H9 (cell line): ENCODE results near the gene PPARA. TPM values are rescaled to one million over a fixed set of nuclear protein-coding genes. Genes with fewer than 3 reads are reported as not detected.

ENCODE experiments used
- DNase-seq: peaks from one replicate; pipeline ENCODE4 v3.0.0-alpha.2; 2017
- H2AFZ ChIP-seq: one replicate; pipeline ENCODE4 v1.6.1; 2013; ENCODE audit warnings: mild to moderate bottlenecking, low read length, control low read depth, moderate library complexity
- H2AK5ac ChIP-seq: 2 replicates; pipeline ENCODE4 v1.6.1; 2013; ENCODE audit warnings: low read length, control low read depth, mixed read lengths; ENCODE audit not compliant: insufficient read length
- H2BK120ac ChIP-seq: one replicate; pipeline ENCODE4 v1.6.1; 2013; ENCODE audit warnings: low read depth, mild to moderate bottlenecking, low read length, control low read depth, inconsistent platforms; ENCODE audit not compliant: poor library complexity, severe bottlenecking
- H2BK12ac ChIP-seq: 2 replicates; pipeline ENCODE4 v1.6.1; 2013; ENCODE audit warnings: low read length, control low read depth, mixed read lengths, low read depth; ENCODE audit not compliant: insufficient read length
- H2BK15ac ChIP-seq: 2 replicates; pipeline ENCODE4 v1.6.1; 2013; ENCODE audit warnings: low read depth, low read length, control low read depth
- H2BK20ac ChIP-seq: one replicate; pipeline ENCODE4 v1.6.1; 2013; ENCODE audit warnings: low read depth, mild to moderate bottlenecking, low read length, control low read depth, inconsistent platforms; ENCODE audit not compliant: poor library complexity, severe bottlenecking
- H2BK5ac ChIP-seq: 2 replicates; pipeline ENCODE4 v1.6.1; 2013; ENCODE audit warnings: low read length, control low read depth, mixed read lengths; ENCODE audit not compliant: insufficient read length
- H3K14ac ChIP-seq: 2 replicates; pipeline ENCODE4 v1.6.1; 2013; ENCODE audit warnings: low read length, control low read depth; ENCODE audit not compliant: insufficient read depth
- H3K18ac ChIP-seq: 2 replicates; pipeline ENCODE4 v1.6.1; 2013; ENCODE audit warnings: low read depth, mild to moderate bottlenecking, mixed read lengths, low read length, control low read depth; ENCODE audit not compliant: insufficient read length
- H3K23ac ChIP-seq: 2 replicates; pipeline ENCODE4 v1.6.1; 2013; ENCODE audit warnings: low read length, control low read depth, mixed read lengths, low read depth; ENCODE audit not compliant: insufficient read length
- H3K23me2 ChIP-seq: 2 replicates; pipeline ENCODE4 v1.6.1; 2013; ENCODE audit warnings: low read depth, mild to moderate bottlenecking, mixed read lengths, low read length, control low read depth; ENCODE audit not compliant: insufficient read length, poor library complexity, severe bottlenecking
- H3K27ac ChIP-seq: 2 replicates; pipeline ENCODE4 v1.5.1; 2013; ENCODE audit warnings: low read length, control low read depth, mixed read lengths, low read depth; ENCODE audit not compliant: insufficient read length
- H3K27me3 ChIP-seq: 2 replicates; pipeline ENCODE4 v1.6.1; 2013; ENCODE audit warnings: low read length, control low read depth, inconsistent platforms; ENCODE audit not compliant: insufficient read depth
- H3K4ac ChIP-seq: 2 replicates; pipeline ENCODE4 v1.6.1; 2013; ENCODE audit warnings: low read depth, mild to moderate bottlenecking, control low read depth, inconsistent platforms, low read length, moderate library complexity
- H3K4me1 ChIP-seq: 2 replicates; pipeline ENCODE4 v1.6.1; 2013; ENCODE audit warnings: low read length, control low read depth, inconsistent platforms; ENCODE audit not compliant: insufficient read depth
- H3K4me2 ChIP-seq: 2 replicates; pipeline ENCODE4 v1.6.1; 2013; ENCODE audit warnings: low read length, control low read depth, mixed read lengths; ENCODE audit not compliant: insufficient read length, insufficient read depth
- H3K56ac ChIP-seq: 2 replicates; pipeline ENCODE4 v1.6.1; 2013; ENCODE audit warnings: low read depth, mild to moderate bottlenecking, mixed read lengths, low read length, control low read depth; ENCODE audit not compliant: insufficient read length
- H3K79me1 ChIP-seq: 2 replicates; pipeline ENCODE4 v1.6.1; 2013; ENCODE audit warnings: low read depth, mild to moderate bottlenecking, moderate library complexity, low read length, control low read depth, inconsistent platforms; ENCODE audit not compliant: insufficient read depth, poor library complexity, severe bottlenecking
- H3K79me2 ChIP-seq: 2 replicates; pipeline ENCODE4 v1.6.1; 2013; ENCODE audit warnings: low read length, control low read depth, inconsistent platforms; ENCODE audit not compliant: insufficient read depth
- H3K9ac ChIP-seq: 2 replicates; pipeline ENCODE4 v1.6.1; 2013; ENCODE audit warnings: low read length, control low read depth, mixed read lengths; ENCODE audit not compliant: insufficient read length; ENCODE audit errors: extremely low read depth
- H3K9me3 ChIP-seq: one replicate; pipeline ENCODE4 v1.6.1; 2013; ENCODE audit warnings: low read depth, low read length, inconsistent platforms; ENCODE audit not compliant: control insufficient read depth
- H3T11ph ChIP-seq: one replicate; pipeline ENCODE4 v1.6.1; 2013; ENCODE audit warnings: mild to moderate bottlenecking, low read length, control low read depth, inconsistent platforms
- H4K20me1 ChIP-seq: one replicate; pipeline ENCODE4 v1.6.1; 2013; ENCODE audit not compliant: control insufficient read depth, insufficient read length, insufficient read depth
- H4K5ac ChIP-seq: 2 replicates; pipeline ENCODE4 v1.6.1; 2013; ENCODE audit warnings: low read depth, mild to moderate bottlenecking, mixed read lengths, low read length, control low read depth; ENCODE audit not compliant: insufficient read length
- H4K8ac ChIP-seq: replicated peaks from 2 replicates; pipeline ENCODE4 v1.6.1; 2013; ENCODE audit warnings: low read length, control low read depth, mixed read lengths, low read depth; ENCODE audit not compliant: insufficient read length
- H4K91ac ChIP-seq: 2 replicates; pipeline ENCODE4 v1.6.1; 2013; ENCODE audit warnings: low read depth, mild to moderate bottlenecking, moderate library complexity, mixed read lengths, low read length, control low read depth; ENCODE audit not compliant: insufficient read length
- H3K27ac Mint-ChIP-seq, 3 experiments: 2 replicates in 2 of 3; 3 replicates in 1 of 3; pipeline ENCODE4 v1.8.0; 2020 to 2021; ENCODE audit warnings: mixed read lengths in 3 of 3, mild to moderate bottlenecking in 1 of 3, moderate library complexity in 1 of 3
- H3K27me3 Mint-ChIP-seq: 2 replicates; pipeline ENCODE4 v1.8.0; 2021; ENCODE audit warnings: low read depth, mild to moderate bottlenecking, moderate library complexity, mixed read lengths
- H3K36me3 Mint-ChIP-seq, 3 experiments: 2 replicates in 2 of 3; 3 replicates in 1 of 3; pipeline ENCODE4 v1.8.0; 2020 to 2021; ENCODE audit warnings: low read depth in 3 of 3, mixed read lengths in 3 of 3; ENCODE audit not compliant: insufficient read depth in 1 of 3
- H3K4me1 Mint-ChIP-seq, 2 experiments: 2 replicates each; pipeline ENCODE4 v1.8.0; 2020; ENCODE audit warnings: mixed read lengths in 2 of 2
- H3K4me3 Mint-ChIP-seq, 2 experiments: 2 replicates in 1 of 2; 3 replicates in 1 of 2; pipeline ENCODE4 v1.8.0; 2020 to 2021; ENCODE audit warnings: mild to moderate bottlenecking in 2 of 2, mixed read lengths in 2 of 2, moderate library complexity in 1 of 2
- H3K9me3 Mint-ChIP-seq, 2 experiments: 2 replicates in 1 of 2; 3 replicates in 1 of 2; pipeline ENCODE4 v1.8.0; 2020; ENCODE audit warnings: mild to moderate bottlenecking in 2 of 2, mixed read lengths in 2 of 2, moderate library complexity in 1 of 2
- CTCF ChIP-seq: fragments of 200-600 bp; sonication (generic); conservative IDR thresholded peaks from 3 replicates; pipeline ENCODE4 v1.8.0; 2021; ENCODE audit warnings: antibody characterized with exemption, mild to moderate bottlenecking
- WGBS: extraction: QIAGEN DNeasy Blood & Tissue Kit; methylation state at CpG from one replicate; pipeline ENCODE4 v1.1.7; 2013; ENCODE audit warnings: missing lambda C conversion rate, low lambda C conversion rate, mixed read lengths; ENCODE audit not compliant: insufficient read length; ENCODE audit errors: extremely low coverage; 5-methylcytosine and 5-hydroxymethylcytosine counted together
- total RNA-seq: library from RNA; stranded (reverse); gene quantifications from 2 replicates; pipeline ENCODE4 v1.2.1, GENCODE V29; 2021

PPARA gene
- total RNA-seq, 1 experiment from 2014 or later: 7.3 TPM

DNA sequence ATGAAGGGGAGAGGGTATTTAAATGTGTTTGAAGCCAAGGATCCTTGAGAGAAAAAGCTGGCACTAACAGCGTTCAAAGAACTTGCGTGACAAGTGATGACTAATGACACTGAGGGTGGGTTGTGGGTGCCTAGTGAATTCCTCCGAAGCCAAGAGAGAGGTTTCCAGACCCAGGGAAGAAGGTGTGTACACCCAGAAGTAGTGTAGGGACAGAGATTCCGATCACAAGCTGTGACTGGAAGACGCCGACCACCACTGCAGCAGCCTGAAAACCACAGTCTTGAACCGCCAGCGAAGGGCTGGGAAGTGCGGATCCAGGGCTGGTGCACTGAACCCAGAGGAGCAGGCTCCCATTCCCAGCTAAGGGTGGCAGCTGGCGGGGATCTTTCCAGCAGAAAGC is 9.5 kb downstream of the PPARA start:
- Histone ChIP-seq H2BK15ac (no peak overlapping the region), H3K18ac (no peak overlapping the region), H3K9ac (no peak overlapping the region), H4K5ac (no peak overlapping the region), H3K23me2 (no peaks in the 10 kb centered on the region), H3K27me3 (no peaks in the 10 kb centered on the region), H3K4me2 (no peak overlapping the region), H3K23ac (no peak overlapping the region), H3T11ph (no peak overlapping the region), H3K79me2 (no peaks in the 10 kb centered on the region), H2BK12ac (no peak overlapping the region), H4K91ac (no peak overlapping the region), H3K27ac (no peak overlapping the region), H3K56ac (no peak overlapping the region), H2AFZ (no peak overlapping the region), H4K20me1 (no peaks in the 10 kb centered on the region), H3K14ac (no peak overlapping the region), H4K8ac (no peak overlapping the region), H2BK5ac (no peak overlapping the region), H3K79me1 (no peaks in the 10 kb centered on the region), H2BK120ac (no peak overlapping the region), H2AK5ac (no peak overlapping the region), H3K4me1 (no peaks in the 10 kb centered on the region), H2BK20ac (no peak overlapping the region), H3K4ac (no peak overlapping the region), H3K9me3 (no peaks in the 10 kb centered on the region)
- H3K9me3 Mint-ChIP-seq: no peaks in the 10 kb centered on the region
- no peak for TF ChIP-seq CTCF
- no peak for DNase-seq
- WGBS: no CpG with 5 or more reads among the region's 10 CpGs
- no peak overlapping the region for H3K27ac Mint-ChIP-seq
- H3K4me3 Mint-ChIP-seq: no peak overlapping the region
- peaks cover 3% of the 10 kb centered on the region in 2 experiments; a peak in 3 of 4 replicates for H3K4me1 Mint-ChIP-seq
- H3K27me3 Mint-ChIP-seq: peaks cover 4% of the 10 kb centered on the region; the same call in 1 of the 2 replicates
- peaks cover 0 to 2% (median 0%) of the 10 kb centered on the region in 3 experiments; a peak in 3 of 7 replicates for H3K36me3 Mint-ChIP-seq
